Mammary epithelial cell (primary cell): ENCODE data around the gene PTPN3.

Experiments
- EZH2 ChIP-seq: IDR thresholded peaks from 2 replicates; pipeline ENCODE4 v1.6.1; 2012; ENCODE audit warnings: low read length, inconsistent platforms, borderline replicate concordance
- TF ChIP-seq, protein P1 (sequence below), 2 donors: IDR thresholded peaks in 1 of 2; conservative IDR thresholded peaks in 1 of 2; 2 replicates each; pipeline ENCODE4 v1.5.1; 2011 to 2012; ENCODE audit warnings: inconsistent platforms in 2 of 2, low read length in 2 of 2, mild to moderate bottlenecking in 2 of 2, control low read depth in 1 of 2, low read depth in 1 of 2; ENCODE audit not compliant: insufficient read depth in 1 of 2; ENCODE audit errors: extremely low read depth in 1 of 2

DNA sequence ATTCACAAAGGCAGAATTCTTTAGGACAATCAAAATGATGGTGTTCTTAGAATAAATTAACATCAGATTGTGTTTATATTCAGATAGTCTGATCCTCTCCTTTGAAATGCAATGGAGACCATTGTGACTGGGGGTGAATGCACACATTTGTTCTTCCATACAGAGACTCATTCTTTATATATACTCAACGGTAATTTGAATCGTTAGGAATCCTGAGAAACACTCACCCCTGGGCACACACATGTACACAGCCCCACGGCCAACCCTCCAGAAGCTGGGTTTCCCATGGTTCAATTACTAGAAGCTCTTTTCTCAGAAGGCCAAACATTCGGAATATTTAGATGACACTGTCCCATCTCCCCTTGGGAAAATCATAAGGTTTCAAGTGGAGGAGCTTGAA is 119.8 kb downstream of the PTPN3 start:
- TF ChIP-seq, protein P1, sequence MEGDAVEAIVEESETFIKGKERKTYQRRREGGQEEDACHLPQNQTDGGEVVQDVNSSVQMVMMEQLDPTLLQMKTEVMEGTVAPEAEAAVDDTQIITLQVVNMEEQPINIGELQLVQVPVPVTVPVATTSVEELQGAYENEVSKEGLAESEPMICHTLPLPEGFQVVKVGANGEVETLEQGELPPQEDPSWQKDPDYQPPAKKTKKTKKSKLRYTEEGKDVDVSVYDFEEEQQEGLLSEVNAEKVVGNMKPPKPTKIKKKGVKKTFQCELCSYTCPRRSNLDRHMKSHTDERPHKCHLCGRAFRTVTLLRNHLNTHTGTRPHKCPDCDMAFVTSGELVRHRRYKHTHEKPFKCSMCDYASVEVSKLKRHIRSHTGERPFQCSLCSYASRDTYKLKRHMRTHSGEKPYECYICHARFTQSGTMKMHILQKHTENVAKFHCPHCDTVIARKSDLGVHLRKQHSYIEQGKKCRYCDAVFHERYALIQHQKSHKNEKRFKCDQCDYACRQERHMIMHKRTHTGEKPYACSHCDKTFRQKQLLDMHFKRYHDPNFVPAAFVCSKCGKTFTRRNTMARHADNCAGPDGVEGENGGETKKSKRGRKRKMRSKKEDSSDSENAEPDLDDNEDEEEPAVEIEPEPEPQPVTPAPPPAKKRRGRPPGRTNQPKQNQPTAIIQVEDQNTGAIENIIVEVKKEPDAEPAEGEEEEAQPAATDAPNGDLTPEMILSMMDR (conservative IDR thresholded peaks at IDR 0.05 in 1 of 2, IDR thresholded peaks at IDR 0.05 in 1 of 2; ENCODE audit: extremely low read depth in 1 of 2, insufficient read depth in 1 of 2, low read depth in 1 of 2, low read length in 2 of 2) = no peak
- no peak for TF ChIP-seq EZH2
